ENCODE data around the gene PAGE2B. TPM values are rescaled to one million over a fixed set of nuclear protein-coding genes. Genes with fewer than 3 reads are reported as not detected.
"Not testable (repeated sequence)": the region's sequence is repeated elsewhere in the genome, so short reads cannot be mapped to it uniquely, and the experiment has no call there.

The PAGE2B gene
- total and polyA plus RNA-seq, 10 of the 15 experiments (the other 5 are each of a cell fraction or from before 2014, with no cell fraction given) = 0.22 to 0.65 (median 0.32) TPM; not detected in 7

- FAIRE-seq; SMC1A ChIA-PET (ENCODE audit: uncharacterized antibody, unreplicated experiment); in situ Hi-C loops (cut with MboI): not testable (repeated sequence)
Measured at GRCh38 chrX:55067180-55067579, 7.7 kb upstream of the PAGE2B start.

DNA sequence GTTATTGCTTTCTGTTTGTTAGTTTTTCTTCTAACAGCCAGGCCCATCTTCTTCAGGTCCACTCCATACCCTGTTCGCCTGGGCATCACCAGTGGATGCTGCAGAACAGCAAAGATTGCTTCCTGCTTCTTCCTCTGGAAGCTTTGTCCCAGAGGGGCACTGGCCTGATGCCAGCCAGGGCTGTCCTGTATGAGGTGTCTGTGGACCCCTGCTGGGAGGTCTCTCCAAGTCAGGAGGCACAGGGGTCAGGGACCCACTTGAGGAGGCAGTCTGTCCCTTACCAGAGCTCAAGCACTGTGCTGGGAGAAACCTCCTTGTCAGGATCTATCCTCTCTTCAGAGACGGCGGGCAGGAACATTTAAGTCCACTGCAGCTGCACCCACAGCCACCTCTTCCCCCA is 2.5 kb upstream of the PAGE2B start:
- DNase-seq (ENCODE audit: low read depth, low spot score) = no peak
- RAD21 ChIA-PET (ENCODE audit: unreplicated experiment) = no interaction called here
- H3K27me3 ChIP-seq (replicated peaks in 1 of 2; ENCODE audit: control insufficient read depth in 2 of 2, insufficient read depth in 2 of 2, low read length in 1 of 2) = no peaks in the 10 kb centered on the region
- CTCF ChIA-PET = no interaction called here
- intact Hi-C loops (cut with micrococcal nuclease; ENCODE audit: unreplicated experiment) (no loop called here), in situ Hi-C loops (cut with MboI) (no loop called here)
- TF ChIP-seq SP1 (IDR thresholded peaks at IDR 0.05; ENCODE audit: low read depth, low read length) = no peak
- TF ChIP-seq SUPT20H (IDR thresholded peaks at IDR 0.05; ENCODE audit: borderline replicate concordance, control insufficient read depth, low read depth, low read length) = no peak
- no peak for TF ChIP-seq KLF5 (IDR thresholded peaks at IDR 0.05; ENCODE audit: partially characterized antibody)
- TF ChIP-seq, protein P1, sequence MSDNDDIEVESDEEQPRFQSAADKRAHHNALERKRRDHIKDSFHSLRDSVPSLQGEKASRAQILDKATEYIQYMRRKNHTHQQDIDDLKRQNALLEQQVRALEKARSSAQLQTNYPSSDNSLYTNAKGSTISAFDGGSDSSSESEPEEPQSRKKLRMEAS (IDR thresholded peaks at IDR 0.05; ENCODE audit: low read depth, low read length) = no peak
- TF ChIP-seq MLLT1 (IDR thresholded peaks at IDR 0.05) = no peak
- TF ChIP-seq, protein P2, sequence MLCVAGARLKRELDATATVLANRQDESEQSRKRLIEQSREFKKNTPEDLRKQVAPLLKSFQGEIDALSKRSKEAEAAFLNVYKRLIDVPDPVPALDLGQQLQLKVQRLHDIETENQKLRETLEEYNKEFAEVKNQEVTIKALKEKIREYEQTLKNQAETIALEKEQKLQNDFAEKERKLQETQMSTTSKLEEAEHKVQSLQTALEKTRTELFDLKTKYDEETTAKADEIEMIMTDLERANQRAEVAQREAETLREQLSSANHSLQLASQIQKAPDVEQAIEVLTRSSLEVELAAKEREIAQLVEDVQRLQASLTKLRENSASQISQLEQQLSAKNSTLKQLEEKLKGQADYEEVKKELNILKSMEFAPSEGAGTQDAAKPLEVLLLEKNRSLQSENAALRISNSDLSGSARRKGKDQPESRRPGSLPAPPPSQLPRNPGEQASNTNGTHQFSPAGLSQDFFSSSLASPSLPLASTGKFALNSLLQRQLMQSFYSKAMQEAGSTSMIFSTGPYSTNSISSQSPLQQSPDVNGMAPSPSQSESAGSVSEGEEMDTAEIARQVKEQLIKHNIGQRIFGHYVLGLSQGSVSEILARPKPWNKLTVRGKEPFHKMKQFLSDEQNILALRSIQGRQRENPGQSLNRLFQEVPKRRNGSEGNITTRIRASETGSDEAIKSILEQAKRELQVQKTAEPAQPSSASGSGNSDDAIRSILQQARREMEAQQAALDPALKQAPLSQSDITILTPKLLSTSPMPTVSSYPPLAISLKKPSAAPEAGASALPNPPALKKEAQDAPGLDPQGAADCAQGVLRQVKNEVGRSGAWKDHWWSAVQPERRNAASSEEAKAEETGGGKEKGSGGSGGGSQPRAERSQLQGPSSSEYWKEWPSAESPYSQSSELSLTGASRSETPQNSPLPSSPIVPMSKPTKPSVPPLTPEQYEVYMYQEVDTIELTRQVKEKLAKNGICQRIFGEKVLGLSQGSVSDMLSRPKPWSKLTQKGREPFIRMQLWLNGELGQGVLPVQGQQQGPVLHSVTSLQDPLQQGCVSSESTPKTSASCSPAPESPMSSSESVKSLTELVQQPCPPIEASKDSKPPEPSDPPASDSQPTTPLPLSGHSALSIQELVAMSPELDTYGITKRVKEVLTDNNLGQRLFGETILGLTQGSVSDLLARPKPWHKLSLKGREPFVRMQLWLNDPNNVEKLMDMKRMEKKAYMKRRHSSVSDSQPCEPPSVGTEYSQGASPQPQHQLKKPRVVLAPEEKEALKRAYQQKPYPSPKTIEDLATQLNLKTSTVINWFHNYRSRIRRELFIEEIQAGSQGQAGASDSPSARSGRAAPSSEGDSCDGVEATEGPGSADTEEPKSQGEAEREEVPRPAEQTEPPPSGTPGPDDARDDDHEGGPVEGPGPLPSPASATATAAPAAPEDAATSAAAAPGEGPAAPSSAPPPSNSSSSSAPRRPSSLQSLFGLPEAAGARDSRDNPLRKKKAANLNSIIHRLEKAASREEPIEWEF (IDR thresholded peaks at IDR 0.05; ENCODE audit: insufficient replicate concordance, low read depth, low read length) = no peak
- TF ChIP-seq CREM (IDR thresholded peaks at IDR 0.05; ENCODE audit: low read depth) = no peak
- H4K20me1 ChIP-seq (ENCODE audit: control insufficient read depth, insufficient read depth) = no peaks in the 10 kb centered on the region
- ATAC-seq = no peak
- FAIRE-seq = no peak
- H3K4me3 ChIP-seq = no peak overlapping the region
- POLR2A ChIA-PET = no interaction called here
- no peaks in the 10 kb centered on the region; the same call in 2 of the 3 replicates for H3K9me3 ChIP-seq (replicated peaks; ENCODE audit: control insufficient read depth, insufficient read depth, low read length)
- SMC1A ChIA-PET (ENCODE audit: uncharacterized antibody, unreplicated experiment) = no interaction called here
- WGBS (ENCODE audit: insufficient coverage, insufficient replicate concordance, low lambda C conversion rate, missing lambda C conversion rate) = 20% methylated on average over 3 of the region's 3 CpGs
- no peaks in the 10 kb centered on the region for H3K36me3 ChIP-seq (ENCODE audit: control insufficient read depth in 2 of 2, insufficient read depth in 2 of 2, low read length in 1 of 2)
- no peak overlapping the region for H2AFZ ChIP-seq (ENCODE audit: control insufficient read depth, low read depth, low read length)
- H3K4me1 ChIP-seq (ENCODE audit: control insufficient read depth, insufficient read depth, low read length) = no peaks in the 10 kb centered on the region
- H3K79me2 ChIP-seq (ENCODE audit: control insufficient read depth, insufficient read depth, low read length) = no peaks in the 10 kb centered on the region
- H3K4me2 ChIP-seq (ENCODE audit: control insufficient read depth, insufficient read depth) = no peak overlapping the region
- no peak overlapping the region for H3K9ac ChIP-seq (ENCODE audit: control insufficient read depth, insufficient read depth, low read length)
- no TSS peak for BruUV-seq (replicated peaks)
- H3K27ac ChIP-seq (ENCODE audit: control insufficient read depth, insufficient read depth) = no peak overlapping the region

More at GRCh38 chrX:55067180-55067579, 7.7 kb upstream of the PAGE2B start:
- POLR2A ChIA-PET; H3K9ac ChIP-seq (ENCODE audit: control insufficient read depth, insufficient read depth, low read length); BruUV-seq (replicated peaks); H3K4me1 ChIP-seq (ENCODE audit: control insufficient read depth, insufficient read depth, low read length); H3K27ac ChIP-seq (ENCODE audit: control insufficient read depth, insufficient read depth); H3K36me3 ChIP-seq (ENCODE audit: control insufficient read depth in 2 of 2, insufficient read depth in 2 of 2, low read length in 1 of 2); H3K27me3 ChIP-seq (replicated peaks in 1 of 2; ENCODE audit: control insufficient read depth in 2 of 2, insufficient read depth in 2 of 2, low read length in 1 of 2); H4K20me1 ChIP-seq (ENCODE audit: control insufficient read depth, insufficient read depth); H3K9me3 ChIP-seq (replicated peaks; ENCODE audit: control insufficient read depth, insufficient read depth, low read length); H3K4me3 ChIP-seq; ATAC-seq; DNase-seq (ENCODE audit: low read depth, low spot score); H3K4me2 ChIP-seq (ENCODE audit: control insufficient read depth, insufficient read depth); H3K79me2 ChIP-seq (ENCODE audit: control insufficient read depth, insufficient read depth, low read length); H2AFZ ChIP-seq (ENCODE audit: control insufficient read depth, low read depth, low read length); RAD21 ChIA-PET (ENCODE audit: unreplicated experiment): not testable (repeated sequence)
- CTCF ChIA-PET = interaction anchor here (0.6 kb wide), 1 partner anchor 684 kb away, joined by 4 read pairs; no protein-coding TSS in a partner anchor
- intact Hi-C loops (cut with micrococcal nuclease; ENCODE audit: unreplicated experiment) = loop anchor here (10.0 kb wide), 1 partner anchor 1752 kb away; no protein-coding TSS in a partner anchor
- WGBS (ENCODE audit: insufficient coverage, insufficient replicate concordance, low lambda C conversion rate, missing lambda C conversion rate) = 36% methylated on average over 2 of the region's 2 CpGs

Measured in GM12878 (cell line).